Raji (cell line): Measurements from ENCODE around the gene CLEC10A.

ENCODE experiments used
- POLR2A ChIP-seq: IDR thresholded peaks from 2 replicates; pipeline ENCODE4 v1.6.1; 2011; ENCODE audit warnings: low read depth, low read length, control low read depth; ENCODE audit not compliant: insufficient read depth

Gene CLEC10A

GRCh38 chr17:7046127-7046724, 33.8 kb downstream of the CLEC10A start:
- no peak for TF ChIP-seq POLR2A

GRCh38 chr17:7045492-7046126, 34.4 kb downstream of the CLEC10A start:
- no peak for TF ChIP-seq POLR2A

- no peak for TF ChIP-seq POLR2A
Measured at GRCh38 chr17:7043497-7044198, 36.4 kb downstream of the CLEC10A start, which contains the start of gene SLC16A11. SLC16A11 (minus strand) TSS chr17:7044092; CDS start chr17:7043513, 579 bp downstream.

- TF ChIP-seq POLR2A = no peak
Measured at GRCh38 chr17:7043182-7043496, 36.9 kb downstream of the CLEC10A start.

GRCh38 chr17:7042501-7043181, 37.4 kb downstream of the CLEC10A start:
- peak; percentile 18; the same call in 1 of the 2 replicates for TF ChIP-seq POLR2A

GRCh38 chr17:7041607-7042500, 38.2 kb downstream of the CLEC10A start:
- TF ChIP-seq POLR2A = 0 out of 2 replicates have a peak, but pooled peaks have one; percentile 15

- no peak for TF ChIP-seq POLR2A
Measured at GRCh38 chr17:7039832-7040231, 40.2 kb downstream of the CLEC10A start.

- TF ChIP-seq POLR2A = no peak
Measured at GRCh38 chr17:7038025-7038862, 41.8 kb downstream of the CLEC10A start.

- TF ChIP-seq POLR2A = peak; percentile 97
Measured at GRCh38 chr17:7035591-7036368, 44.3 kb downstream of the CLEC10A start, which contains the start of gene SLC16A13. SLC16A13 (plus strand) TSS chr17:7036015; CDS start chr17:7036383, 368 bp downstream.

- no peak for TF ChIP-seq POLR2A
Measured at GRCh38 chr17:7034955-7035590, 45.0 kb downstream of the CLEC10A start.

- no peak for TF ChIP-seq POLR2A
Measured at GRCh38 chr17:7029659-7030058, 50.4 kb downstream of the CLEC10A start.

- TF ChIP-seq POLR2A = no peak
Measured at GRCh38 chr17:7029096-7029495, 51.0 kb downstream of the CLEC10A start.

GRCh38 chr17:7027335-7027734, 52.7 kb downstream of the CLEC10A start:
- no peak for TF ChIP-seq POLR2A
